WTC11 (cell line): Measurements from ENCODE around the gene APOBEC3B. TPM values are rescaled to one million over a fixed set of nuclear protein-coding genes. Genes with fewer than 3 reads are reported as not detected.

ENCODE experiments used
- ATAC-seq: fragments of 200-7000 bp; cut with Tn5 transposase; 2 replicates; pipeline ENCODE4 v1.10.0; 2021; ENCODE audit warnings: mild to moderate bottlenecking, moderate library complexity
- CTCF ChIA-PET: fragments of 300-600 bp; sonication (Branson Sonifier 250); formaldehyde crosslinking; loops from one replicate; lab custom pipeline; 2021; ENCODE audit warnings: antibody characterized with exemption; lab: Charles Lee
- POLR2A ChIA-PET: fragments of 350-600 bp; sonication (Branson Sonifier 250); formaldehyde crosslinking; loops from one replicate; lab custom pipeline; 2021; ENCODE audit warnings: antibody characterized with exemption; lab: Charles Lee
- DNase-seq: peaks from one replicate; pipeline ENCODE4 v3.0.0; 2021; ENCODE audit warnings: low spot score
- H3K27ac Mint-ChIP-seq: 2 replicates; pipeline ENCODE4 v1.8.0; 2021; ENCODE audit warnings: mixed read lengths
- H3K27me3 Mint-ChIP-seq: 2 replicates; pipeline ENCODE4 v1.8.0; 2021; ENCODE audit warnings: low read depth, mild to moderate bottlenecking, moderate library complexity, mixed read lengths
- H3K36me3 Mint-ChIP-seq: 2 replicates; pipeline ENCODE4 v1.8.0; 2021; ENCODE audit warnings: mixed read lengths
- H3K4me1 Mint-ChIP-seq: 2 replicates; pipeline ENCODE4 v1.8.0; 2022; ENCODE audit warnings: mixed read lengths
- H3K4me3 Mint-ChIP-seq: 2 replicates; pipeline ENCODE4 v1.8.0; 2021; ENCODE audit warnings: mild to moderate bottlenecking, moderate library complexity, mixed read lengths
- H3K9me3 Mint-ChIP-seq: 2 replicates; pipeline ENCODE4 v1.8.0; 2021; ENCODE audit warnings: mixed read lengths
- CBFB ChIP-seq: sonication (generic); formaldehyde crosslinking; IDR thresholded peaks from 2 replicates; pipeline ENCODE4 v1.8.1; 2022; ENCODE audit warnings: mild to moderate bottlenecking, low read depth, missing genetic modification reagents
- CREM ChIP-seq: sonication (generic); formaldehyde crosslinking; IDR thresholded peaks from 2 replicates; pipeline ENCODE4 v1.8.1; 2022; ENCODE audit warnings: mild to moderate bottlenecking, missing genetic modification reagents, moderate library complexity
- CTCF ChIP-seq: fragments of 200-600 bp; IDR thresholded peaks from 2 replicates; pipeline ENCODE4 v1.8.0; 2022; ENCODE audit warnings: antibody characterized with exemption
- E2F1 ChIP-seq: sonication (generic); formaldehyde crosslinking; IDR thresholded peaks from 2 replicates; pipeline ENCODE4 v1.8.0; 2022; ENCODE audit warnings: mild to moderate bottlenecking, missing genetic modification reagents
- FOXK1 ChIP-seq: sonication (generic); formaldehyde crosslinking; IDR thresholded peaks from 2 replicates; pipeline ENCODE4 v1.8.0; 2022; ENCODE audit warnings: mild to moderate bottlenecking, moderate library complexity, missing genetic modification reagents
- FOXP4 ChIP-seq: sonication (generic); formaldehyde crosslinking; IDR thresholded peaks from 2 replicates; pipeline ENCODE4 v1.8.0; 2022; ENCODE audit warnings: mild to moderate bottlenecking, missing genetic modification reagents
- GRHL2 ChIP-seq: fragments of 250-450 bp; sonication (Bioruptor Pico); IDR thresholded peaks from 2 replicates; pipeline ENCODE4 v1.8.0; 2022; ENCODE audit warnings: mild to moderate bottlenecking, moderate library complexity; ENCODE audit not compliant: insufficient replicate concordance, severe bottlenecking
- HMGA2 ChIP-seq: fragments of 250-450 bp; sonication (Bioruptor Pico); IDR thresholded peaks from 2 replicates; pipeline ENCODE4 v1.4.0; 2021; ENCODE audit warnings: mild to moderate bottlenecking, moderate library complexity
- HMGXB4 ChIP-seq: sonication (generic); formaldehyde crosslinking; IDR thresholded peaks from 2 replicates; pipeline ENCODE4 v1.8.1; 2023; ENCODE audit warnings: mild to moderate bottlenecking, moderate library complexity, missing genetic modification reagents
- JAZF1 ChIP-seq: fragments of 250-450 bp; sonication (Bioruptor Pico); IDR thresholded peaks from 2 replicates; pipeline ENCODE4 v1.9.0; 2021; ENCODE audit warnings: moderate library complexity, mild to moderate bottlenecking, inconsistent platforms
- NFYB ChIP-seq: sonication (generic); formaldehyde crosslinking; conservative IDR thresholded peaks from 2 replicates; pipeline ENCODE4 v1.8.0; 2022; ENCODE audit warnings: low read depth, missing genetic modification reagents
- NR1H2 ChIP-seq: sonication (generic); formaldehyde crosslinking; IDR thresholded peaks from 2 replicates; pipeline ENCODE4 v1.9.0; 2021; ENCODE audit warnings: mild to moderate bottlenecking, moderate library complexity, missing genetic modification reagents
- OVOL2 ChIP-seq: fragments of 250-450 bp; sonication (Bioruptor Pico); IDR thresholded peaks from 2 replicates; pipeline ENCODE4 v1.9.0; 2021; ENCODE audit warnings: mild to moderate bottlenecking, borderline replicate concordance
- PRRX2 ChIP-seq: fragments of 250-450 bp; sonication (Bioruptor Pico); IDR thresholded peaks from 2 replicates; pipeline ENCODE4 v1.8.0; 2021; ENCODE audit warnings: mild to moderate bottlenecking
- RELA ChIP-seq: sonication (generic); formaldehyde crosslinking; IDR thresholded peaks from 2 replicates; pipeline ENCODE4 v1.8.1; 2022; ENCODE audit warnings: missing genetic modification reagents, mild to moderate bottlenecking, borderline replicate concordance
- ZNF138 ChIP-seq: sonication (generic); formaldehyde crosslinking; conservative IDR thresholded peaks from 2 replicates; pipeline ENCODE4 v1.8.1; 2022; ENCODE audit warnings: mild to moderate bottlenecking, moderate library complexity, missing genetic modification reagents
- ZNF317 ChIP-seq: sonication (generic); formaldehyde crosslinking; IDR thresholded peaks from 2 replicates; pipeline ENCODE4 v1.8.1; 2023; ENCODE audit warnings: low read depth, mild to moderate bottlenecking, moderate library complexity, missing genetic modification reagents, borderline replicate concordance
- ZNF671 ChIP-seq: fragments of 250-450 bp; sonication (Bioruptor Pico); IDR thresholded peaks from 2 replicates; pipeline ENCODE4 v1.8.0; 2021; ENCODE audit warnings: mild to moderate bottlenecking
- total RNA-seq: library from RNA; stranded (reverse); gene quantifications from 3 replicates; pipeline ENCODE4 v1.2.3, GENCODE V29; 2021
- TF ChIP-seq, protein P1 (sequence below): sonication (generic); formaldehyde crosslinking; conservative IDR thresholded peaks from 2 replicates; pipeline ENCODE4 v1.8.1; 2023; ENCODE audit warnings: mild to moderate bottlenecking, low read depth, missing genetic modification reagents, moderate library complexity
- TF ChIP-seq, protein P2 (sequence below): sonication (generic); formaldehyde crosslinking; IDR thresholded peaks from 2 replicates; pipeline ENCODE4 v1.8.1; 2023; ENCODE audit warnings: mild to moderate bottlenecking, missing genetic modification reagents
- TF ChIP-seq, protein P3 (sequence below): sonication (generic); formaldehyde crosslinking; conservative IDR thresholded peaks from 2 replicates; pipeline ENCODE4 v1.8.1; 2022; ENCODE audit warnings: mild to moderate bottlenecking, missing genetic modification reagents

Gene APOBEC3B
- total RNA-seq, 1 experiment from 2014 or later, result 4.0 TPM

- Mint-ChIP-seq H3K27ac (no peak overlapping the region), H3K27me3 (peaks cover 8% of the 10 kb centered on the region; the same call in 1 of the 2 replicates), H3K4me1 (peaks cover 12% of the 10 kb centered on the region; the same call in 1 of the 2 replicates), H3K9me3 (no peaks in the 10 kb centered on the region), H3K36me3 (no peaks in the 10 kb centered on the region), H3K4me3 (no peak overlapping the region)
- CTCF ChIA-PET, result interaction anchor here (1.5 kb wide), 1 partner anchor 72 kb away, joined by 6 read pairs; no protein-coding TSS in a partner anchor
- POLR2A ChIA-PET, result no interaction called here
- ATAC-seq, result no peak
- no peak for DNase-seq
- TF ChIP-seq CBFB (no peak), HMGA2 (CRISPR knock-in tag) (no peak), OVOL2 (CRISPR knock-in tag) (no peak), NR1H2 (CRISPR knock-in tag) (no peak), HMGXB4 (CRISPR knock-in tag) (no peak), ZNF671 (no peak), NFYB (CRISPR knock-in tag) (no peak), PRRX2 (CRISPR knock-in tag) (no peak), CREM (CRISPR knock-in tag) (no peak)
- TF ChIP-seq, protein P1, sequence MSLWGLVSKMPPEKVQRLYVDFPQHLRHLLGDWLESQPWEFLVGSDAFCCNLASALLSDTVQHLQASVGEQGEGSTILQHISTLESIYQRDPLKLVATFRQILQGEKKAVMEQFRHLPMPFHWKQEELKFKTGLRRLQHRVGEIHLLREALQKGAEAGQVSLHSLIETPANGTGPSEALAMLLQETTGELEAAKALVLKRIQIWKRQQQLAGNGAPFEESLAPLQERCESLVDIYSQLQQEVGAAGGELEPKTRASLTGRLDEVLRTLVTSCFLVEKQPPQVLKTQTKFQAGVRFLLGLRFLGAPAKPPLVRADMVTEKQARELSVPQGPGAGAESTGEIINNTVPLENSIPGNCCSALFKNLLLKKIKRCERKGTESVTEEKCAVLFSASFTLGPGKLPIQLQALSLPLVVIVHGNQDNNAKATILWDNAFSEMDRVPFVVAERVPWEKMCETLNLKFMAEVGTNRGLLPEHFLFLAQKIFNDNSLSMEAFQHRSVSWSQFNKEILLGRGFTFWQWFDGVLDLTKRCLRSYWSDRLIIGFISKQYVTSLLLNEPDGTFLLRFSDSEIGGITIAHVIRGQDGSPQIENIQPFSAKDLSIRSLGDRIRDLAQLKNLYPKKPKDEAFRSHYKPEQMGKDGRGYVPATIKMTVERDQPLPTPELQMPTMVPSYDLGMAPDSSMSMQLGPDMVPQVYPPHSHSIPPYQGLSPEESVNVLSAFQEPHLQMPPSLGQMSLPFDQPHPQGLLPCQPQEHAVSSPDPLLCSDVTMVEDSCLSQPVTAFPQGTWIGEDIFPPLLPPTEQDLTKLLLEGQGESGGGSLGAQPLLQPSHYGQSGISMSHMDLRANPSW (CRISPR knock-in tag), result no peak
Measured at GRCh38 chr22:38940811-38941384, 41.2 kb upstream of the APOBEC3B start.

DNA sequence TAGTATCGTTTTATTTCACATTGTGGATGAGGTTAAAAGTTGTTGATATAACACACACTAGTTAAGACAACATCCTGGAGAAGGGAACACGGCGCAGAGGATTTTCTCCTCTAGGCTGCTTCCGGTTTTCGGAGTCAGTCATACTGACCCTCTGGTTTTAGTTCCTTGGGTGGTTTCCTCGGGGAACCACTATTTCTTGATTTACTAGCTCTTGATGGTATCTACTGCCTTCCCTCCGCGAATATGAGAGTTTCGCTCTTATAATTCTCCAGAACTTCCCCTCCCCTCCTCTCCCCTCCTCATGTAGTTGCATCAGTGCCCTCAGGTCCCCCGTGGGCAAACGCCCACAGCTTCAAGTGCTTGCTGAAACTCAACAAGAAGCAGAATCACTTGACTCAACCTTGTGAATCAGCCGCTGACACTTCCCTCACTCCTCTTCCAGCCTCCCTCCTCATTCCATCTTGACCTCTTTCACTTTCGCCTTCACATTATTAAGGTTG is 40.6 kb upstream of the APOBEC3B start:
- ChIA-PET POLR2A (no interaction called here), CTCF (interaction anchor here (1.5 kb wide), 1 partner anchor 73 kb away, joined by 6 read pairs; no protein-coding TSS in a partner anchor)
- Mint-ChIP-seq H3K36me3 (no peaks in the 10 kb centered on the region), H3K27me3 (peaks cover 10% of the 10 kb centered on the region), H3K4me3 (no peak overlapping the region), H3K27ac (no peak overlapping the region), H3K4me1 (peaks cover 15% of the 10 kb centered on the region), H3K9me3 (no peaks in the 10 kb centered on the region)
- DNase-seq (no peak), ATAC-seq (no peak)
- TF ChIP-seq, protein P2, sequence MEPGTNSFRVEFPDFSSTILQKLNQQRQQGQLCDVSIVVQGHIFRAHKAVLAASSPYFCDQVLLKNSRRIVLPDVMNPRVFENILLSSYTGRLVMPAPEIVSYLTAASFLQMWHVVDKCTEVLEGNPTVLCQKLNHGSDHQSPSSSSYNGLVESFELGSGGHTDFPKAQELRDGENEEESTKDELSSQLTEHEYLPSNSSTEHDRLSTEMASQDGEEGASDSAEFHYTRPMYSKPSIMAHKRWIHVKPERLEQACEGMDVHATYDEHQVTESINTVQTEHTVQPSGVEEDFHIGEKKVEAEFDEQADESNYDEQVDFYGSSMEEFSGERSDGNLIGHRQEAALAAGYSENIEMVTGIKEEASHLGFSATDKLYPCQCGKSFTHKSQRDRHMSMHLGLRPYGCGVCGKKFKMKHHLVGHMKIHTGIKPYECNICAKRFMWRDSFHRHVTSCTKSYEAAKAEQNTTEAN, result no peak

DNA sequence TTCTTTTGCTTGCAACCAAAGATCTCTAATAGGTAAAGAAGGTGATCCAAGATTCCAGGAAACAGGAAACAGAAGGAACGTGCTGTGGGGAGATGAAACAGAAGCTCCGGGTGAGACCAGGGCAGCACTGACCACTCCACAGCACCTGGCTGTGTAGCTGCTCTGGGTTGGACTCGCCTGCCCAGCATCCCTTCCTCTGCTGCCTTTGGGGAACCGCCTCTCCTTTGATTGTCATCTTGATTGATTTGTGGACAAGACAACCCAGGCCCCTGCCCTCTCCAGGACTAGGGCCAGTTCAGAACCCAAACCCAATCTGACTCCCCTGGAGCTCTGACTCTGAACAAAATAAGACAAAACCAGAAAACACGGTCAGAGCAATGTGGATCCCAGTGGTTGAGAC is 39.4 kb upstream of the APOBEC3B start:
- POLR2A ChIA-PET, result no interaction called here
- CTCF ChIA-PET, result interaction anchor here (0.9 to 1.6 kb wide), 4 partner anchors 15 to 218 kb away, joined by 3 to 9 read pairs (median 5); no protein-coding TSS in a partner anchor
- Mint-ChIP-seq H3K4me1 (peaks cover 24% of the 10 kb centered on the region), H3K9me3 (no peaks in the 10 kb centered on the region), H3K4me3 (no peak overlapping the region), H3K27me3 (peaks cover 10% of the 10 kb centered on the region), H3K36me3 (no peaks in the 10 kb centered on the region), H3K27ac (no peak overlapping the region)
- ATAC-seq (no peak), DNase-seq (no peak)
- TF ChIP-seq ZNF317 (CRISPR knock-in tag) (no peak), FOXP4 (no peak), ZNF138 (CRISPR knock-in tag) (no peak), JAZF1 (CRISPR knock-in tag) (no peak), E2F1 (CRISPR knock-in tag) (no peak), FOXK1 (no peak), CTCF (no peak), RELA (no peak), GRHL2 (CRISPR knock-in tag) (no peak)
- TF ChIP-seq, protein P3, sequence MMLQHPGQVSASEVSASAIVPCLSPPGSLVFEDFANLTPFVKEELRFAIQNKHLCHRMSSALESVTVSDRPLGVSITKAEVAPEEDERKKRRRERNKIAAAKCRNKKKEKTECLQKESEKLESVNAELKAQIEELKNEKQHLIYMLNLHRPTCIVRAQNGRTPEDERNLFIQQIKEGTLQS, result no peak
